Mammary epithelial cell (primary cell): ENCODE results near the gene DLG3.

Experiments used
- CTCF ChIP-seq, 2 donors: IDR thresholded peaks in 1 of 2; conservative IDR thresholded peaks in 1 of 2; 2 replicates each; pipeline ENCODE4 v1.5.1; 2011 to 2012; ENCODE audit warnings: inconsistent platforms in 2 of 2, low read length in 2 of 2, mild to moderate bottlenecking in 2 of 2, control low read depth in 1 of 2, low read depth in 1 of 2; ENCODE audit not compliant: insufficient read depth in 1 of 2; ENCODE audit errors: extremely low read depth in 1 of 2
- EZH2 ChIP-seq: IDR thresholded peaks from 2 replicates; pipeline ENCODE4 v1.6.1; 2012; ENCODE audit warnings: low read length, inconsistent platforms, borderline replicate concordance

- TF ChIP-seq CTCF (conservative IDR thresholded peaks at IDR 0.05 in 1 of 2, IDR thresholded peaks at IDR 0.05 in 1 of 2; ENCODE audit: extremely low read depth in 1 of 2, insufficient read depth in 1 of 2, low read depth in 1 of 2, low read length in 2 of 2) (no peak), EZH2 (no peak)
These were observed 82.4 kb downstream of the DLG3 start for GRCh38 chrX:70527053-70527452.
